ENCODE measurements around the gene CTCF. TPM values are rescaled to one million over a fixed set of nuclear protein-coding genes. Genes with fewer than 3 reads are reported as not detected.

The CTCF gene
- polyA plus RNA-seq, 1 donor from 2014 or later = 70.9 TPM

GRCh38 chr16:67549936-67550335 lies 12.4 kb upstream of the CTCF start:
- H3K27me3 Mint-ChIP-seq = no peaks in the 10 kb centered on the region
- H3K4me1 Mint-ChIP-seq = peaks cover 40 to 65% (median 59%) of the 10 kb centered on the region in 3 donors
- H3K9me3 Mint-ChIP-seq = no peaks in the 10 kb centered on the region
- peaks cover 8% of the 10 kb centered on the region for H3K36me3 Mint-ChIP-seq
- peak overlapping the region in 3 of 4 donors; percentile 75 to 89 (median 76) for H3K4me3 Mint-ChIP-seq
- H3K27ac Mint-ChIP-seq = peak overlapping the region; percentile 87 to 98 (median 97)

GRCh38 chr16:67551091-67551490 lies 11.2 kb upstream of the CTCF start:
- Mint-ChIP-seq H3K4me1 (peaks cover 45 to 71% (median 66%) of the 10 kb centered on the region in 3 donors), H3K9me3 (no peaks in the 10 kb centered on the region), H3K4me3 (peak overlapping the region in 2 of 4 donors; percentile 24 to 28), H3K36me3 (peaks cover 10% of the 10 kb centered on the region), H3K27me3 (no peaks in the 10 kb centered on the region), H3K27ac (peak overlapping the region in 1 of 3 donors; percentile 70)

GRCh38 chr16:67551972-67552371 lies 10.4 kb upstream of the CTCF start:
- peaks cover 46 to 71% (median 66%) of the 10 kb centered on the region in 3 donors for H3K4me1 Mint-ChIP-seq
- no peaks in the 10 kb centered on the region for H3K27me3 Mint-ChIP-seq

GRCh38 chr16:67552476-67552875 lies 9.8 kb upstream of the CTCF start:
- H3K9me3 Mint-ChIP-seq = no peaks in the 10 kb centered on the region
- H3K27me3 Mint-ChIP-seq = no peaks in the 10 kb centered on the region
- peaks cover 46 to 69% (median 65%) of the 10 kb centered on the region in 3 donors for H3K4me1 Mint-ChIP-seq
- peaks cover 10% of the 10 kb centered on the region for H3K36me3 Mint-ChIP-seq
- peak overlapping the region in 3 of 4 donors; percentile 65 to 93 (median 90) for H3K4me3 Mint-ChIP-seq
- peak overlapping the region; percentile 80 to 91 (median 82) for H3K27ac Mint-ChIP-seq

More at GRCh38 chr16:67551972-67552371, 10.4 kb upstream of the CTCF start:
- Mint-ChIP-seq H3K27ac (peak overlapping the region; percentile 73 to 82 (median 80)), H3K4me3 (peak overlapping the region in 3 of 4 donors; percentile 65 to 93 (median 90)), H3K9me3 (no peaks in the 10 kb centered on the region), H3K36me3 (peaks cover 10% of the 10 kb centered on the region)

GRCh38 chr16:67555795-67556212 lies 6.5 kb upstream of the CTCF start:
- peaks cover 17% of the 10 kb centered on the region for H3K36me3 Mint-ChIP-seq

GRCh38 chr16:67558859-67559258 lies 3.5 kb upstream of the CTCF start:
- Mint-ChIP-seq H3K9me3 (no peaks in the 10 kb centered on the region), H3K27ac (peak overlapping the region in 1 of 3 donors; percentile 46), H3K4me1 (peaks cover 29 to 39% (median 29%) of the 10 kb centered on the region in 3 donors), H3K4me3 (no peak overlapping the region), H3K27me3 (no peaks in the 10 kb centered on the region), H3K36me3 (peaks cover 10% of the 10 kb centered on the region)

More at GRCh38 chr16:67555795-67556212, 6.5 kb upstream of the CTCF start:
- Mint-ChIP-seq H3K4me1 (peaks cover 37 to 52% (median 44%) of the 10 kb centered on the region in 3 donors), H3K27me3 (no peaks in the 10 kb centered on the region), H3K4me3 (peak overlapping the region; percentile 21 to 87 (median 40)), H3K9me3 (no peaks in the 10 kb centered on the region), H3K27ac (peak overlapping the region; percentile 22 to 93 (median 25))

GRCh38 chr16:67560827-67561342 lies 1.4 kb upstream of the CTCF start:
- H3K27me3 Mint-ChIP-seq = no peaks in the 10 kb centered on the region
- H3K36me3 Mint-ChIP-seq = peaks cover 9% of the 10 kb centered on the region
- peak overlapping the region; percentile 87 to 96 (median 93) for H3K4me3 Mint-ChIP-seq
- H3K27ac Mint-ChIP-seq = peak overlapping the region; percentile 91 to 95 (median 95)
- peaks cover 27 to 37% (median 29%) of the 10 kb centered on the region in 3 donors for H3K4me1 Mint-ChIP-seq
- no peaks in the 10 kb centered on the region for H3K9me3 Mint-ChIP-seq

GRCh38 chr16:67561501-67561823 lies 864 bp upstream of the CTCF start:
- peak overlapping the region; percentile 91 to 95 (median 95) for H3K27ac Mint-ChIP-seq
- peak overlapping the region; percentile 87 to 96 (median 93) for H3K4me3 Mint-ChIP-seq
- peaks cover 25 to 34% (median 27%) of the 10 kb centered on the region in 3 donors for H3K4me1 Mint-ChIP-seq
- no peaks in the 10 kb centered on the region for H3K27me3 Mint-ChIP-seq
- peaks cover 8% of the 10 kb centered on the region for H3K36me3 Mint-ChIP-seq
- no peaks in the 10 kb centered on the region for H3K9me3 Mint-ChIP-seq

GRCh38 chr16:67561824-67562525 lies 351 bp upstream of the CTCF start:
- Mint-ChIP-seq H3K27ac (peak overlapping the region; percentile 91 to 95 (median 95)), H3K9me3 (no peaks in the 10 kb centered on the region), H3K4me1 (peaks cover 28 to 34% (median 29%) of the 10 kb centered on the region in 3 donors), H3K4me3 (peak overlapping the region; percentile 89 to 96 (median 94)), H3K27me3 (no peaks in the 10 kb centered on the region), H3K36me3 (peaks cover 8% of the 10 kb centered on the region)

- Mint-ChIP-seq H3K36me3 (peaks cover 8% of the 10 kb centered on the region), H3K9me3 (no peaks in the 10 kb centered on the region), H3K4me1 (peaks cover 32 to 36% (median 34%) of the 10 kb centered on the region in 3 donors), H3K27ac (peak overlapping the region; percentile 84 to 93 (median 91)), H3K27me3 (no peaks in the 10 kb centered on the region), H3K4me3 (peak overlapping the region; percentile 89 to 95 (median 94))
These were observed 787 bp downstream of the CTCF start for GRCh38 chr16:67562918-67563707.

- Mint-ChIP-seq H3K4me1 (peaks cover 32 to 38% (median 35%) of the 10 kb centered on the region in 3 donors), H3K27ac (peak overlapping the region; percentile 84 to 93 (median 91)), H3K4me3 (peak overlapping the region; percentile 89 to 95 (median 94)), H3K9me3 (no peaks in the 10 kb centered on the region), H3K27me3 (no peaks in the 10 kb centered on the region), H3K36me3 (peaks cover 8% of the 10 kb centered on the region)
These were observed 1.6 kb downstream of the CTCF start for GRCh38 chr16:67563708-67564468.

- peaks cover 30 to 38% (median 32%) of the 10 kb centered on the region in 3 donors for H3K4me1 Mint-ChIP-seq
- peak overlapping the region; percentile 57 to 95 (median 94) for H3K4me3 Mint-ChIP-seq
- H3K27me3 Mint-ChIP-seq = no peaks in the 10 kb centered on the region
- H3K9me3 Mint-ChIP-seq = no peaks in the 10 kb centered on the region
- H3K27ac Mint-ChIP-seq = peak overlapping the region; percentile 67 to 91 (median 84)
- H3K36me3 Mint-ChIP-seq = peaks cover 2% of the 10 kb centered on the region
These were observed 3.3 kb downstream of the CTCF start for GRCh38 chr16:67565470-67566100.

- H3K4me1 Mint-ChIP-seq = peaks cover 10 to 20% (median 12%) of the 10 kb centered on the region in 3 donors
- H3K9me3 Mint-ChIP-seq = no peaks in the 10 kb centered on the region
- no peaks in the 10 kb centered on the region for H3K27me3 Mint-ChIP-seq
- H3K27ac Mint-ChIP-seq = peak overlapping the region in 1 of 3 donors; percentile 58
- no peak overlapping the region for H3K4me3 Mint-ChIP-seq
- no peaks in the 10 kb centered on the region for H3K36me3 Mint-ChIP-seq
These were observed 9.1 kb downstream of the CTCF start for GRCh38 chr16:67571464-67571863.

- no peaks in the 10 kb centered on the region for H3K27me3 Mint-ChIP-seq
- H3K36me3 Mint-ChIP-seq = no peaks in the 10 kb centered on the region
- no peaks in the 10 kb centered on the region for H3K9me3 Mint-ChIP-seq
- H3K4me3 Mint-ChIP-seq = no peak overlapping the region
- peaks cover 4 to 14% (median 12%) of the 10 kb centered on the region in 3 donors for H3K4me1 Mint-ChIP-seq
- H3K27ac Mint-ChIP-seq = peak overlapping the region in 2 of 3 donors; percentile 27 to 58
These were observed 9.7 kb downstream of the CTCF start for GRCh38 chr16:67571981-67572431.
